ENCODE results near the gene CNPY2.
"Not testable (repeated sequence)": the region's sequence is repeated elsewhere in the genome, so short reads cannot be mapped to it uniquely, and the experiment has no call there.

Gene CNPY2

DNA sequence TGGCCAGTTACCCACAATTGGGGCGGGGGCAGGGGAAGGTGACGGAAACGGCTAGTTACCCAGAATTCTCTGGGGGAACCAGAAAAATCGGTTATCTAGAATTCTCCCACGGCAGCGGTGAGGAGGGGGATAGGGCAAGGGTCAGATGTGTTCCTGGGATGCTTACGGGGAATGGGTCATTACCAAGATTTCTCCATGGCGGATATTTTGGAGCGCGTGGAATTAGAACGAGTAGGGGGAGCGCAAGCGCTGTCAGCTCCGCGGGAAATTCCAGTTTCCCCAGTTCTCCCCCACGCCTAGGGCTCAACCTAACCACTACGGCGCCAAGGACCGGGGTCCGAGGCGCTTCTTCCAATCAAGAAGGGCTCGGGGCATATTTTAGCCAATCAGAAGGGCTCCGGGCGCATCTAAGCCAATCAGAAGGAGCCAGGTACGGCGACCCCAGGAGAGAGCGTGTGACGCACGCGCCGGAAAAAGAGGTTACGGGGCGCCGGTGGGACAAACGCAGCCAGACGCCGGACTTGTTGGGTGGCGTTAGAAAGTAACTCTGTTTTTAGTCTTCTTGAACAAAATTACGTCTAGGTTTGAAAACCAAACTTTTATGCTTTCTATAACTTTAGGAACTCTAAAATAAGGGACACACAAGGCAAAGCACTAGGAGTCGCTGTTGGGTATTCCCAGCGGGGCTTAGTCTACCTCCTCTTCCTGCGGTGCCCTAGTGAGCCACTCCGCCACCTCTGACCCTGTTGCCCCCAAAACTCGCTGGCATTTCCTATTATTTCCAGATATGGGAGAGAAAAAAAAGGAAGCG, 18.1 kb upstream of the CNPY2 start, which contains the start of gene PAN2:
TSS of gene PAN2 (minus strand) at position 322 of the 811 bp plus-strand sequence. CDS start 906 bp downstream, outside the sequence.
- peak; percentile 98 for DNase-seq

- no peak for DNase-seq
These were observed 17.4 kb upstream of the CNPY2 start for GRCh38 chr12:56333197-56333678.

- no peak for DNase-seq
These were observed 16.9 kb upstream of the CNPY2 start for GRCh38 chr12:56332512-56333196.

GRCh38 chr12:56330936-56331490, 15.2 kb upstream of the CNPY2 start:
- DNase-seq = no peak

DNA sequence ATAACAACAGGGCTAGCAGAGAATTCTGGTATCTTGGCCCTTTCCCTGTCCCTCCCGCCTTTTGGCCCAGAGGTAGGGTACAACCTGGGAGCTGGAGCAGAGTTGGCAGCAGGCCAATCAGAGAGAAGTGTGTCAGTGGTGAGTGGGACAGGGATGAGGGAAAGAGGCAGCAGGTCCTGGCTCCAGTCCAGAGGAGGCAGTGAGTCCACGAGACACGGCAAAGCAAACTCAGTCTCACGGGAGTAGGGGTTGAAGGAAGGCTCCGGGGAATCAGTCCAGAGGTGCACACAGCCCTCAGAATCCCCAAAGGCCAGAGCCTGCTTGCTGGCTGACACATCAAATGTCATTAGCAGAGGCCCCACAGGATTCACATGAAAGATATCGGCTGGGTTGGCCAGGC, 10.7 kb upstream of the CNPY2 start:
- no peak for DNase-seq

- no peak for DNase-seq
These were observed 10.3 kb upstream of the CNPY2 start for GRCh38 chr12:56326126-56326525.

GRCh38 chr12:56324206-56324605, 8.4 kb upstream of the CNPY2 start:
- DNase-seq = no peak

- not testable (repeated sequence) for DNase-seq
These were observed 5.8 kb upstream of the CNPY2 start for GRCh38 chr12:56321610-56322009.

DNA sequence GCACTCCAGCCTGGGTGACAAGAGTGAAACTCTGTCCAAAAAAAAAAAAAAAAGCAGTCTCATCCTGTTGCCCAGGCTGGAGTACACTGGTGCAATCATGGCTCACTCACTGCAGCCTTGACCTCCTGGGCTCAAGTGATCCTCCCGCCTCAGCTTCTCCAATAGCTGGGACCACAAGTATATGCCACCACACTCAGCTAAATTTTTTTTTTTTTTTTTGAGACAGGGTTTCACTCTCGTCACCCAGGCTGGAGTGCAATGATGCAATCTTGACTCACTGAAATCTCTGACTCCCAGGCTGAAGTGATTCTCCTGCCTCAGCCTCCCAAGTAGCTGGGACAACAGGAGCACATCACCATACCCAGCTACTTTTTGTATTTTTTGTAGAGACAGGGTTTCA, 5.2 kb upstream of the CNPY2 start:
- DNase-seq = peak; percentile 84

DNA sequence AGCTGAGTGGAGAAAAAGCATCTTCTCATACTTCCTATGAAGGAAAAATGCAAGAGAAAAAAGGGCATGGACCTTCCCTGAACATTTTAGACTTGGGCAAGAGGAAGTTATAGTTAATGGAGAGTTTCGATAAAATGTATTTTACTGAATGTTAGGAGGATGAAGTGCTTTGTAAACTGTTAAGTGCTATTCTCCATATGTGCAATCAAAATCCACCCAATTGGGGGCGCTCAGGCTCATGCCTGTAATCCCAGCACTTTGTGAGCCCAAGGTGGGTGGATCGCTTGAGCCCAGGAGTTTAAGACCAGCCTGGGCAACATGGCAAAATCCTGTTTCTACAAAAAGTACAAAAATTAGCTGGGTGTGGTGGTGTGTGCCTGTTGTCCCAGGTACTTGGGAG, 1.9 kb upstream of the CNPY2 start:
- no peak for DNase-seq

DNA sequence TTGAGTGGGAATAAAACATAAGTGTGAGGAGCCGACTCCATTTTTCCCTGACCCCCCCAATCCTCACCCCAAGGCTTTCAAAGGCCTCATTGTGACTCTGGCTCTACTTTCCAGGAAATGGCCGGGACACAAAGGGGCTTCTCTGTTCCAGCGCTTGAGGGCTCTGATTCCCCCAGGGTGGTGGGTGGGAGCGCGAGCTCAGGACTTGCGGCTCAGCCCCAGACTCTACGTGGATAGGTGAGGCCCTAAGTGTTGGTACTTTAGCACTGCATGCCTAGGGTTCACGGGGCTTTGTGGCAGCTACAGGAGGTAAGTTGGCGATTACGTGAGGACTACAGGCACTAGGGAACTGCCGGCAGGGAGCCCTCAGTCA, 553 bp downstream of the CNPY2 start:
- DNase-seq = no peak

- DNase-seq = no peak
These were observed 4.8 kb downstream of the CNPY2 start for GRCh38 chr12:56311003-56311402.

DNA sequence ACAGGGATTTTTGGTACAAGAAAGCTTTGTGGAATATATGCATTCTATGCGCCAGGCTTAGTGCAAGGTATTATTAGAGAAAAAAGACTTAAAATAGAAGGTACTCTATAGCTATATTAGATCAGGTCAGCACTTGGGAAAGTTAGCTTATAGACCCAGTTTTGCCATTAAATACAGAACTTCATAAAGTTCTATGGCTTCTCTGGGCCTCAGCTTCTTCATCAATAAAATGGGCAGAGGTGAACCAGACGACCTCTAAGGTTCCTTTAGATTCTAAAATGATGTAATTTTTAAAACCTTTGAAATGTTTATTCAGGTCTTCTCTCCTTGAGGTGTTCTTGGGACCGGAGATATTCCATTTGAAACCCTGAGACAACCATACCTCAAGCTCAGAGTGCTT, 7.1 kb downstream of the CNPY2 start:
- DNase-seq = no peak

DNA sequence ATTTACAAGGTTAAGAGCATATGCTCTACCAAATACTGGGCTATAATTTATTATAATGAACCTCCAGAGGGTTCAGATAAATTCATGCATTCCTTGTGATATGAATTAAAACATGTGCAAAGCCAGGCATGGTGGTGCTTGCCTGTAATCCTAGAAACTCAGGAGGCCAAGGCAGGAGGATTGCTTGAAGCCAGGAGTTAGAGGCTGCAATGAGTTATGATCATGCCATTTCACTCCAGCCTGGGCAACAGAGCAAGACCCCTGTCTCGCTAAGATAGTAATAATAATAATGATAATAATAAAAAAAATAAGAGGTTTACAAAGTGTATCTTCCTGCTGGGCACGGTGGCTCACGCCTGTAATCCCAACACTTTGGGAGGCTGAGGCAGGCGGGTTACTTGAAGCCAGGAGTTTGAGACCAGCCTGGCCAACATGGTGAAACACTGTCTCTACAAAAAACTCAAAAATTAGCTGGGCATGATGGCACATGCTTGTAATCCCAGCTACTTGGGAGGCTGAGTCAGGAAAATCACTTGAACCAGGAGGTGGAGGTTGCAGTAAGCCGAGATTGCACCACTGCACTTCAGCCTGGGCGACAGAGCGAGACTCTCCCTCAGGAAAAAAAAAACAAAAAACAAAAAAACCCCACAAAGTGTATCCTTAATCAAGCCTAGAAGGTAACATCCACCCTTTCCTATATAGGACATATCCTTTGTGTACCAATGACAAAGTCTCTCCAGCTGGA, 8.4 kb downstream of the CNPY2 start:
- DNase-seq = no peak

DNA sequence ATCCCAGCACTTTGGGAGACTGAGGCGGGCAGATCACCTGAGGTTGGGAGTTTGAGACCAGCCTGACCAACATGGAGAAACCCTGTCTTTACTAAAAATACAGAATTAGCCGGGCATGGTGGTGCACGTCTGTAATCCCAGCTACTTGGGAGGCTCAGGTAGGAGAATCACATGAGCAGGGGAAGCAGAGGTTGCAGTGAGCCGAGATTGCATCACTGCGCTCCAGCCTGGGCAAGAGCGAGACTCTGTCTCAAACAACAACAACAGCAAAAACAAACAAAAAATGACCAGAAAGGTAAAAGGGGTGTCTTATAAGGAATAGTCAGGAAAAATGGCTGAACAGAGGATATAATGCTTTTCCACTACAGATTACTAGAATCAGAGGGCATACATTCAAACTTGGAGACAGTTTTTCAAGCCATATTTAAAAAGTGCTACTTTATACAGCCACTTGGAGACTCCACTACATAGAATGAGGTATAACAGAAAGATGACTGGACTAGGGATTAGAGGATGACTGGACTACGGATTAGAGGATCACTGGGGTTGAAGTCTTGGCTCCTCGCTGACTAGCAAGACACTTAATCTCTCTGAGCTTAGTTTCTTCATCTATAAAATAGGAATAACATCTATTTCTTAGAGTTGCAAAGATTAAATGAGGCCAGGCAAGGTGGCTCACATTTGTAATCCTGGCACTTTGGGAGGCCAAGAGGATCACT, 10.8 kb downstream of the CNPY2 start:
- no peak for DNase-seq

- DNase-seq = no peak
These were observed 11.5 kb downstream of the CNPY2 start for GRCh38 chr12:56304276-56304675.

GRCh38 chr12:56300644-56301464, 14.9 kb downstream of the CNPY2 start:
- no peak for DNase-seq

DNA sequence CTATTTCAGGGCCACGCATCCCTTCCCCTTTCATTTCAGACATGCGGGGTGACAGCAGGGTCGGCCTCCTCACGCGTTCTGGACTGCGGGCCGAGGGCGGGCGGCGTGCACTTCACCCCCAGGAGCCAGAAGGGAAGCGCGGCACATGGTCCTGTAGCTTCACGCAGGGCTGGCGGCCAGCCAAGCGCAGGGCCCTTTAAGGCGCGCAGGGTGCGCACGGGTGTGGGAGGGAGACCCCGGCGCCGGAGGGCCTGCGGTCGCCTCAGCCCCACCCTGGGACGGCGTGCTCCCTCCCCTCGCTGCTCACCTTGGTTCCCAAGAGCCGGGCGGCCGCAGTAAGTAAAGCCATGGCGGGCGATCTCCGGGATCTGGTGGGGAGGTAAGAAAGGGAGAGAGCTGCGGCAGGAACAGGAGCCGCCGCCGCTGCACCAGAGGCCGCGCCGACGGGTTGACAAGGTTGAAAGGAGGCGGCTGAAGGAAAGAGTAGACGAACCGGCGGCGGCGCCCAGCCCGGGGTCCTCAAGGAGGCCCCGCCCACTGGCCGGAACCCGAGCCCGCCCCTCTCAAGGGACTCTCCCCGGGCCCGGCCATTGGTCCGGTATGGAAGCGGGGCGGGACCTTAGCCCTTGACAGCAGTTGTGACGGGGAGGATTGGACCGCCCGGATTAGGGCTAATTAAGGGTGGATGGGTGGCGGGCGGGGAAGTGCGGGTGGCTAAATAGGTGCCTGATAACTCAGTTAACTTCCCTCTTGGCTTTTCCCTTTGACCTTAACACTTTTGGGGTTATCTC, 15.7 kb downstream of the CNPY2 start, which contains the start of gene CS:
TSS of gene CS (minus strand) at position 478 of the 791 bp plus-strand sequence. CDS start at position 349, 129 bp downstream.
- DNase-seq = peak; percentile 100

DNA sequence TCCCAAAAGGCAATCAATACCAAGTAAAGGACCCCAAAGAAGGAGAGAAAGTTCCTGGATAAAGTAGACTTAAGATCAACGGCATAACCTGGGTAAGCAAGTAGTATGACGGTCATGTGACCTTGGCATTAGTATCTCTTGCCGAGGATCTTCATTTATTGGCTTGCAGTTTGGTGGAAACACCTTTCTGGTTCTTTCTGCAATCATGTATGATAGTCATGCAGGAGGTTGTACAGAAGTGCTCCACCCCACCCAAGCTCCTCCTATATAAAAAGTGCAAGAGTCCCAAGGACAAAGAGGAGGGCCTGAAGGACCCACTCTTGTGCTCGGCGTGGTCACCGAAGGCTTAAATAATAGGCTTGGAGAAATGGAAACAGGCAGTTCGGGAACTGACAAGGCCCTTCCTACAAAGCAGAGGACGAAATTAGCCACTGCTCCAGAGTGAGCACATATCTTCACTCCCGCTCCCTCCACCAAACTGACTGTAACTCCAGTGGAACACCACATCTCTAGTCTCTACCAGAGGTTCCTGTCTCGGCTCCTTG, 16.4 kb downstream of the CNPY2 start:
- DNase-seq = no peak

- DNase-seq = no peak
These were observed 17.0 kb downstream of the CNPY2 start for GRCh38 chr12:56298828-56299227.
